HUES64 (cell line): ENCODE measurements around the gene NECTIN2. TPM values are rescaled to one million over a fixed set of nuclear protein-coding genes. Genes with fewer than 3 reads are reported as not detected.

ENCODE experiments used
- H3K27ac ChIP-seq: 2 replicates; pipeline ENCODE4 v1.7.0; 2013; ENCODE audit warnings: low read depth, low read length, inconsistent platforms
- H3K27me3 ChIP-seq: 2 replicates; pipeline ENCODE4 v1.6.1; 2013; ENCODE audit warnings: mild to moderate bottlenecking, low read length; ENCODE audit not compliant: insufficient read depth
- H3K36me3 ChIP-seq: 2 replicates; pipeline ENCODE4 v1.6.1; 2013; ENCODE audit warnings: mild to moderate bottlenecking, low read length; ENCODE audit not compliant: insufficient read depth
- H3K4me1 ChIP-seq: 2 replicates; pipeline ENCODE4 v1.6.1; 2013; ENCODE audit warnings: mild to moderate bottlenecking, low read length, moderate library complexity; ENCODE audit not compliant: insufficient read depth
- H3K4me3 ChIP-seq: 2 replicates; pipeline ENCODE4 v1.5.1; 2013; ENCODE audit warnings: mild to moderate bottlenecking, low read length, moderate library complexity
- H3K9ac ChIP-seq: 2 replicates; pipeline ENCODE4 v1.6.1; 2013; ENCODE audit warnings: mild to moderate bottlenecking, low read depth, low read length
- H3K9me3 ChIP-seq: 2 replicates; pipeline ENCODE4 v1.6.1; 2013; ENCODE audit warnings: low read depth, low read length; ENCODE audit not compliant: insufficient read depth
- WGBS: fragments of 150-250, 120-280 bp; methylation state at CpG from one replicate; pipeline ENCODE4 v1.1.7; 2013; ENCODE audit warnings: missing lambda C conversion rate; 5-methylcytosine and 5-hydroxymethylcytosine counted together
- polyA plus RNA-seq, 2 experiments: library from polyadenylated mRNA; stranded (reverse); fragments of 50-300 nt; gene quantifications; one replicate each; pipeline ENCODE4 v1.2.3, GENCODE V29; 2013

The NECTIN2 gene
- 104 TPM for polyA plus RNA-seq (2013, experiment 1 of 2)
- polyA plus RNA-seq (2013, experiment 2 of 2): 113 TPM

- Histone ChIP-seq H3K9me3 (no peaks in the 10 kb centered on the region), H3K4me3 (peak within 1 kb of the TSS; percentile 84), H3K9ac (peak within 1 kb of the TSS; percentile 96), H3K27ac (peak within 1 kb of the TSS; percentile 100), H3K27me3 (peaks cover 3% of the 10 kb centered on the region; the same call in 1 of the 2 replicates), H3K4me1 (peaks cover 12% of the 10 kb centered on the region; the same call in 1 of the 2 replicates), H3K36me3 (no peaks in the 10 kb centered on the region)
- WGBS: under 1% methylated on average over 67 of the region's 67 CpGs
Measured at GRCh38 chr19:44845612-44846454, at the start of gene NECTIN2. NECTIN2 (plus strand) TSS chr19:44846297; CDS start chr19:44846526, 229 bp downstream.

GRCh38 chr19:44796701-44797115 is 49.4 kb upstream of the NECTIN2 start:
- WGBS: 32% methylated on average over 12 of the region's 12 CpGs
- Histone ChIP-seq H3K9ac (no peak overlapping the region), H3K27me3 (no peaks in the 10 kb centered on the region), H3K4me3 (no peak overlapping the region), H3K36me3 (peaks cover 30% of the 10 kb centered on the region; the same call in 1 of the 2 replicates), H3K27ac (peak overlapping the region; percentile 73), H3K4me1 (no peaks in the 10 kb centered on the region), H3K9me3 (no peaks in the 10 kb centered on the region)

GRCh38 chr19:44799627-44800346 is 46.3 kb upstream of the NECTIN2 start:
- Histone ChIP-seq H3K27ac (peak overlapping the region; percentile 69; the same call in 1 of the 2 replicates), H3K9ac (no peak overlapping the region), H3K4me3 (no peak overlapping the region), H3K27me3 (peaks cover 22% of the 10 kb centered on the region), H3K9me3 (no peaks in the 10 kb centered on the region), H3K4me1 (no peaks in the 10 kb centered on the region), H3K36me3 (peaks cover 16% of the 10 kb centered on the region; the same call in 1 of the 2 replicates)
- 78% methylated on average over 10 of the region's 10 CpGs for WGBS

- Histone ChIP-seq H3K9ac (no peak overlapping the region), H3K27me3 (peaks cover 28% of the 10 kb centered on the region), H3K4me1 (no peaks in the 10 kb centered on the region), H3K9me3 (no peaks in the 10 kb centered on the region), H3K36me3 (peaks cover 10% of the 10 kb centered on the region; the same call in 1 of the 2 replicates), H3K27ac (peak overlapping the region; percentile 69; the same call in 1 of the 2 replicates), H3K4me3 (no peak overlapping the region)
- 6% methylated on average over 3 of the region's 3 CpGs for WGBS
Measured at GRCh38 chr19:44800461-44800860, 45.6 kb upstream of the NECTIN2 start.

- WGBS: 95% methylated on average over 13 of the region's 13 CpGs
- no peaks in the 10 kb centered on the region for H3K36me3 ChIP-seq
- H3K4me1 ChIP-seq: peaks cover 5% of the 10 kb centered on the region
- H3K9ac ChIP-seq: no peak overlapping the region
- H3K27me3 ChIP-seq: peaks cover 29% of the 10 kb centered on the region
- no peak overlapping the region for H3K27ac ChIP-seq
- H3K4me3 ChIP-seq: no peak overlapping the region
- H3K9me3 ChIP-seq: no peaks in the 10 kb centered on the region
Measured at GRCh38 chr19:44803442-44804428, 42.4 kb upstream of the NECTIN2 start.

- H3K9ac ChIP-seq: no peak overlapping the region
- no peak overlapping the region for H3K4me3 ChIP-seq
- H3K27me3 ChIP-seq: peaks cover 33% of the 10 kb centered on the region
- H3K27ac ChIP-seq: no peak overlapping the region
- 62% methylated on average over 7 of the region's 7 CpGs for WGBS
- no peaks in the 10 kb centered on the region for H3K9me3 ChIP-seq
- peaks cover 2% of the 10 kb centered on the region; the same call in 1 of the 2 replicates for H3K36me3 ChIP-seq
- peaks cover 18% of the 10 kb centered on the region for H3K4me1 ChIP-seq
Measured at GRCh38 chr19:44806291-44806690, 39.8 kb upstream of the NECTIN2 start.

- WGBS: 82% methylated on average over 5 of the region's 5 CpGs
- Histone ChIP-seq H3K9ac (no peak overlapping the region), H3K9me3 (no peaks in the 10 kb centered on the region), H3K4me1 (peaks cover 18% of the 10 kb centered on the region), H3K27me3 (peaks cover 31% of the 10 kb centered on the region), H3K27ac (no peak overlapping the region; the same call in 1 of the 2 replicates), H3K4me3 (no peak overlapping the region), H3K36me3 (peaks cover 3% of the 10 kb centered on the region; the same call in 1 of the 2 replicates)
Measured at GRCh38 chr19:44807162-44807561, 38.9 kb upstream of the NECTIN2 start.

- Histone ChIP-seq H3K4me3 (peak overlapping the region; percentile 84), H3K9me3 (no peaks in the 10 kb centered on the region), H3K27me3 (peaks cover 24% of the 10 kb centered on the region), H3K27ac (peak overlapping the region; percentile 80), H3K36me3 (peaks cover 3% of the 10 kb centered on the region; the same call in 1 of the 2 replicates), H3K4me1 (peaks cover 18% of the 10 kb centered on the region), H3K9ac (peak overlapping the region; percentile 78; the same call in 1 of the 2 replicates)
- WGBS: 35% methylated on average over 11 of the region's 14 CpGs
Measured at GRCh38 chr19:44807652-44808462, 38.2 kb upstream of the NECTIN2 start.

- Histone ChIP-seq H3K9ac (peak within 1 kb of the TSS; percentile 83), H3K27ac (peak within 1 kb of the TSS; percentile 80), H3K4me1 (peaks cover 18% of the 10 kb centered on the region), H3K9me3 (no peaks in the 10 kb centered on the region), H3K36me3 (peaks cover 7% of the 10 kb centered on the region), H3K27me3 (peaks cover 22% of the 10 kb centered on the region), H3K4me3 (peak within 1 kb of the TSS; percentile 84)
- WGBS: 2% methylated on average over 59 of the region's 59 CpGs
Measured at GRCh38 chr19:44808463-44809371, 37.4 kb upstream of the NECTIN2 start, which contains the start of gene BCAM. BCAM (plus strand) TSS chr19:44809103; CDS start chr19:44809125, 22 bp downstream.
